Upper lobe of right lung (tissue), 1 donor: ENCODE measurements around the gene CDKAL1. TPM values are rescaled to one million over a fixed set of nuclear protein-coding genes. Genes with fewer than 3 reads are reported as not detected.

Experiments
- ATAC-seq: fragments of 200-7000 bp; cut with Tn5 transposase; one replicate; pipeline ENCODE4 v1.9.1; 2020; ENCODE audit warnings: mild to moderate bottlenecking, moderate library complexity
- DNase-seq: peaks from one replicate; pipeline ENCODE4 v3.0.0-alpha.2; 2020
- H3K27ac ChIP-seq: fragments of 200-600 bp; one replicate; pipeline ENCODE4 v1.8.0; 2022
- H3K27me3 ChIP-seq: fragments of 200-600 bp; one replicate; pipeline ENCODE4 v1.8.0; 2022; ENCODE audit warnings: mild to moderate bottlenecking
- H3K36me3 ChIP-seq: fragments of 200-600 bp; one replicate; pipeline ENCODE4 v1.8.0; 2022
- H3K4me1 ChIP-seq: fragments of 200-600 bp; one replicate; pipeline ENCODE4 v1.8.0; 2022
- H3K4me3 ChIP-seq: fragments of 200-600 bp; one replicate; pipeline ENCODE4 v1.8.0; 2022; ENCODE audit warnings: mild to moderate bottlenecking
- H3K9me3 ChIP-seq: fragments of 200-600 bp; one replicate; pipeline ENCODE4 v1.8.0; 2022
- intact Hi-C: fragments of 100-400 bp; cut with DNase I; formaldehyde crosslinking; loops from one replicate; pipeline ENCODE4 v1.11.0; 2022
- total RNA-seq: library from RNA; stranded (reverse); fragmentation: NEBNext Ultra II Directional; extraction: Animal tissue kit (Norgen Biotek cat#: 25700); gene quantifications from one replicate; pipeline ENCODE4 v1.2.1, GENCODE V29; 2021
- TF ChIP-seq, protein P1 (sequence below): fragments of 200-600 bp; IDR thresholded peaks from one replicate; pipeline ENCODE4 v1.8.0; 2022; ENCODE audit warnings: antibody characterized with exemption
- donor health status: DM: no; HTN: yes; CAD: no; lungs with severe emphysema.

Gene CDKAL1
- total RNA-seq, 1 donor from 2014 or later, result 16.0 TPM

- intact Hi-C loops, result no loop called here
- DNase-seq (no peak), ATAC-seq (no peak)
- TF ChIP-seq, protein P1, sequence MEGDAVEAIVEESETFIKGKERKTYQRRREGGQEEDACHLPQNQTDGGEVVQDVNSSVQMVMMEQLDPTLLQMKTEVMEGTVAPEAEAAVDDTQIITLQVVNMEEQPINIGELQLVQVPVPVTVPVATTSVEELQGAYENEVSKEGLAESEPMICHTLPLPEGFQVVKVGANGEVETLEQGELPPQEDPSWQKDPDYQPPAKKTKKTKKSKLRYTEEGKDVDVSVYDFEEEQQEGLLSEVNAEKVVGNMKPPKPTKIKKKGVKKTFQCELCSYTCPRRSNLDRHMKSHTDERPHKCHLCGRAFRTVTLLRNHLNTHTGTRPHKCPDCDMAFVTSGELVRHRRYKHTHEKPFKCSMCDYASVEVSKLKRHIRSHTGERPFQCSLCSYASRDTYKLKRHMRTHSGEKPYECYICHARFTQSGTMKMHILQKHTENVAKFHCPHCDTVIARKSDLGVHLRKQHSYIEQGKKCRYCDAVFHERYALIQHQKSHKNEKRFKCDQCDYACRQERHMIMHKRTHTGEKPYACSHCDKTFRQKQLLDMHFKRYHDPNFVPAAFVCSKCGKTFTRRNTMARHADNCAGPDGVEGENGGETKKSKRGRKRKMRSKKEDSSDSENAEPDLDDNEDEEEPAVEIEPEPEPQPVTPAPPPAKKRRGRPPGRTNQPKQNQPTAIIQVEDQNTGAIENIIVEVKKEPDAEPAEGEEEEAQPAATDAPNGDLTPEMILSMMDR, result no peak
- H3K9me3 ChIP-seq, result no peaks in the 10 kb centered on the region
- H3K4me1 ChIP-seq, result no peaks in the 10 kb centered on the region
- H3K27ac ChIP-seq, result no peak overlapping the region
- H3K27me3 ChIP-seq, result no peaks in the 10 kb centered on the region
- no peaks in the 10 kb centered on the region for H3K36me3 ChIP-seq
- no peak overlapping the region for H3K4me3 ChIP-seq
These were observed 235.4 kb downstream of the CDKAL1 start for GRCh38 chr6:20769631-20770030.

DNA sequence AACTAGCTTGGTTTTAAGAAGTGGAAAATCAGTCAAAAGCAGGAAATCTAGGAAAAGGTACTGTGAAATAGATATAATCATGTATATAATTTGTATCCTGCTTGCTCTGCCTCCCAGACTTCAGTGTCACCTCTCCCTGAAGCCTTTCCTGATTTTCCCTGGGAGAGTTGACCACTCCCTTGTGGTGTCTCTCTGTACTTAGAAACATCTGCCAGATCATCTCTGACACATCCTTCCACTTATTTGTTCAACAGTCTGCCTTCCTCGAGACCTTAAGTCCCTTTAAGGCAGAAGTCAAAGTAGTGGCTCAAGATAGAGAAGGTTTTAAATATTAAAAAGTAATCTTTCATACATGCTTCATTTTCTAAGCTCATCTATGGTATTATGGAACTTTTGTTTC lies 236.5 kb downstream of the CDKAL1 start:
- no peak overlapping the region for H3K27ac ChIP-seq
- ATAC-seq (no peak), DNase-seq (no peak)
- TF ChIP-seq, protein P1, result no peak
- no peak overlapping the region for H3K4me3 ChIP-seq
- H3K27me3 ChIP-seq, result no peaks in the 10 kb centered on the region
- H3K36me3 ChIP-seq, result no peaks in the 10 kb centered on the region
- no peaks in the 10 kb centered on the region for H3K4me1 ChIP-seq
- intact Hi-C loops, result no loop called here
- H3K9me3 ChIP-seq, result no peaks in the 10 kb centered on the region

GRCh38 chr6:20771409-20771808 lies 237.2 kb downstream of the CDKAL1 start:
- intact Hi-C loops, result no loop called here
- no peak for ATAC-seq
- no peaks in the 10 kb centered on the region for H3K36me3 ChIP-seq
- TF ChIP-seq, protein P1, result no peak
- H3K4me3 ChIP-seq, result no peak overlapping the region
- no peak overlapping the region for H3K27ac ChIP-seq
- H3K4me1 ChIP-seq, result no peaks in the 10 kb centered on the region
- no peaks in the 10 kb centered on the region for H3K27me3 ChIP-seq
- no peaks in the 10 kb centered on the region for H3K9me3 ChIP-seq
- no peak for DNase-seq

GRCh38 chr6:20773822-20774221 lies 239.6 kb downstream of the CDKAL1 start:
- intact Hi-C loops, result no loop called here
- H3K4me1 ChIP-seq, result no peaks in the 10 kb centered on the region
- no peak overlapping the region for H3K4me3 ChIP-seq
- no peak overlapping the region for H3K27ac ChIP-seq
- TF ChIP-seq, protein P1, result no peak
- H3K27me3 ChIP-seq, result no peaks in the 10 kb centered on the region
- H3K9me3 ChIP-seq, result no peaks in the 10 kb centered on the region
- DNase-seq, result no peak
- no peaks in the 10 kb centered on the region for H3K36me3 ChIP-seq
- ATAC-seq, result no peak

- H3K4me1 ChIP-seq, result no peaks in the 10 kb centered on the region
- no peak overlapping the region for H3K4me3 ChIP-seq
- no peak overlapping the region for H3K27ac ChIP-seq
- no peaks in the 10 kb centered on the region for H3K36me3 ChIP-seq
- ATAC-seq (no peak), DNase-seq (no peak)
- H3K27me3 ChIP-seq, result no peaks in the 10 kb centered on the region
- TF ChIP-seq, protein P1, result no peak
- no peaks in the 10 kb centered on the region for H3K9me3 ChIP-seq
- intact Hi-C loops, result no loop called here
These were observed 241.7 kb downstream of the CDKAL1 start for GRCh38 chr6:20775981-20776380.

- ATAC-seq (no peak), DNase-seq (no peak)
- H3K27ac ChIP-seq, result no peak overlapping the region
- TF ChIP-seq, protein P1, result no peak
- H3K27me3 ChIP-seq, result no peaks in the 10 kb centered on the region
- no peak overlapping the region for H3K4me3 ChIP-seq
- no peaks in the 10 kb centered on the region for H3K9me3 ChIP-seq
- no peaks in the 10 kb centered on the region for H3K4me1 ChIP-seq
- intact Hi-C loops, result no loop called here
- peaks cover 14% of the 10 kb centered on the region for H3K36me3 ChIP-seq
These were observed 243.5 kb downstream of the CDKAL1 start for GRCh38 chr6:20777801-20778200.
